ENCODE measurements around the gene HES5. TPM values are rescaled to one million over a fixed set of nuclear protein-coding genes. Genes with fewer than 3 reads are reported as not detected.

The HES5 gene
- total and polyA plus RNA-seq, 2 of the 13 experiments (the other 11 are each of a cell fraction or from before 2014, with no cell fraction given), result not detected

GRCh38 chr1:2525572-2525919 lies 4.5 kb downstream of the HES5 start (continued):
- TF ChIP-seq MTERF4 (CRISPR knock-in tag; IDR thresholded peaks at IDR 0.05), result no peak
- TF ChIP-seq SP1 (IDR thresholded peaks at IDR 0.05), result no peak
- no peak for TF ChIP-seq SP1 (CRISPR knock-in tag; IDR thresholded peaks at IDR 0.05)
- TF ChIP-seq ESRRA (CRISPR knock-in tag; IDR thresholded peaks at IDR 0.05; ENCODE audit: low read depth), result no peak
- no peak for TF ChIP-seq ZNF101 (CRISPR knock-in tag; IDR thresholded peaks at IDR 0.05; ENCODE audit: borderline replicate concordance, low read depth)
- TF ChIP-seq ZNF800 (CRISPR knock-in tag; IDR thresholded peaks at IDR 0.05), result no peak
- TF ChIP-seq KDM3A (CRISPR knock-in tag; IDR thresholded peaks at IDR 0.05; ENCODE audit: low read depth), result 0 out of 2 replicates have a peak, but pooled peaks have one; percentile 16
- TF ChIP-seq NFIB (CRISPR knock-in tag; IDR thresholded peaks at IDR 0.05; ENCODE audit: borderline replicate concordance), result no peak
- no peak for TF ChIP-seq HOXA3 (CRISPR knock-in tag; IDR thresholded peaks at IDR 0.05)
- TF ChIP-seq ZNF333 (CRISPR knock-in tag; IDR thresholded peaks at IDR 0.05; ENCODE audit: borderline replicate concordance), result no peak
- no peak for TF ChIP-seq ZNF720 (CRISPR knock-in tag; IDR thresholded peaks at IDR 0.05)
- TF ChIP-seq DZIP1 (CRISPR knock-in tag; IDR thresholded peaks at IDR 0.05), result no peak
- TF ChIP-seq ZNF407 (CRISPR knock-in tag; IDR thresholded peaks at IDR 0.05; ENCODE audit: not compliant biosample characterization), result no peak
- no peak for TF ChIP-seq SALL1 (CRISPR knock-in tag; IDR thresholded peaks at IDR 0.05)
- TF ChIP-seq ZNF816 (CRISPR knock-in tag; IDR thresholded peaks at IDR 0.05; ENCODE audit: borderline replicate concordance), result 0 out of 2 replicates have a peak, but pooled peaks have one; percentile 21
- no peak for TF ChIP-seq SNAPC5 (CRISPR knock-in tag; IDR thresholded peaks at IDR 0.05; ENCODE audit: borderline replicate concordance)
- no peak for TF ChIP-seq ZNF230 (CRISPR knock-in tag; IDR thresholded peaks at IDR 0.05)

All from HepG2 (cell line).